Subcutaneous adipose tissue (tissue), 4 donors: ENCODE results near the gene SLC8A2. TPM values are rescaled to one million over a fixed set of nuclear protein-coding genes. Genes with fewer than 3 reads are reported as not detected.

Experiments
- total RNA-seq, 4 donors: library from RNA; depleted of rRNA; stranded (reverse); fragments of >200 nt; gene quantifications; one replicate each; pipeline ENCODE4 v1.1.0, GENCODE V29; 2016
- TF ChIP-seq, protein P1 (sequence below): fragments of 450-650 bp; IDR thresholded peaks from one replicate; pipeline ENCODE4 v1.5.1; 2016; ENCODE audit warnings: low read depth, mild to moderate bottlenecking, control low read depth, antibody characterized with exemption, moderate library complexity

The SLC8A2 gene
- total RNA-seq, 4 donors from 2014 or later: 0.17 to 4.3 (median 0.22) TPM; not detected in 1

DNA sequence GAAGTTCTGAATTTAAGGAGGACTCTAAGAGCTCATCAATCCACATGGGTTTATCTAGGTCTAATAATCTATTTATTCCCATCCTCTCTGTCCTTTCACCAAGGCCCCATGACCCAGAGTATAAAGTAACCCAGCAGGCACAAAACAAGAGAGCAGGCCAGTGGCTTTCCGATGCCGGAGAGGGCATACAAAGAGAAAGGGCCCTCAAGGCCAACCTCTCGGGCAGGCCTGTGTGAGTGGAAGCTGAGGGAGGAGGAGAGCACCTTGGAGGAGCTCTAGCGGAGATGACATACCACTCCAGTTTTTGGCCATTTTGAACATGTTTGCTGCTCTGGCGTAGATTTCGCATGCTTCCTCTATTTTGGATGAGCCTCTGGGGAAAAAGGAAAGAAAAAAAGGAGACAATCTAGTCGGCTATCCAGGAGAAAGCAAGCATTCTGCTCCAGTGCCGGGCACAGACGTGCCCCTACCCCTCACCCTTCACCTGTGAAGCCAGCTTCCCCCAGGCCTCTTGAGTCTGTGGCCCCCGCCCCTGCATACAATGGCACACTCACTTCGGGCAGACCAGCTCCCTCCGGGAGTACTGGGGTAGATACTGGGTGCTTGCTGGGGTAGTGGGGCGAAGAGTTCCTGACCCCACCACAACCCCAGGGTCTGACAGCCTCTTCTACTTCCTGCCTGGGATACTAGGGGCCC lies 31.6 kb upstream of the SLC8A2 start:
- TF ChIP-seq, protein P1, sequence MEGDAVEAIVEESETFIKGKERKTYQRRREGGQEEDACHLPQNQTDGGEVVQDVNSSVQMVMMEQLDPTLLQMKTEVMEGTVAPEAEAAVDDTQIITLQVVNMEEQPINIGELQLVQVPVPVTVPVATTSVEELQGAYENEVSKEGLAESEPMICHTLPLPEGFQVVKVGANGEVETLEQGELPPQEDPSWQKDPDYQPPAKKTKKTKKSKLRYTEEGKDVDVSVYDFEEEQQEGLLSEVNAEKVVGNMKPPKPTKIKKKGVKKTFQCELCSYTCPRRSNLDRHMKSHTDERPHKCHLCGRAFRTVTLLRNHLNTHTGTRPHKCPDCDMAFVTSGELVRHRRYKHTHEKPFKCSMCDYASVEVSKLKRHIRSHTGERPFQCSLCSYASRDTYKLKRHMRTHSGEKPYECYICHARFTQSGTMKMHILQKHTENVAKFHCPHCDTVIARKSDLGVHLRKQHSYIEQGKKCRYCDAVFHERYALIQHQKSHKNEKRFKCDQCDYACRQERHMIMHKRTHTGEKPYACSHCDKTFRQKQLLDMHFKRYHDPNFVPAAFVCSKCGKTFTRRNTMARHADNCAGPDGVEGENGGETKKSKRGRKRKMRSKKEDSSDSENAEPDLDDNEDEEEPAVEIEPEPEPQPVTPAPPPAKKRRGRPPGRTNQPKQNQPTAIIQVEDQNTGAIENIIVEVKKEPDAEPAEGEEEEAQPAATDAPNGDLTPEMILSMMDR: no peak

DNA sequence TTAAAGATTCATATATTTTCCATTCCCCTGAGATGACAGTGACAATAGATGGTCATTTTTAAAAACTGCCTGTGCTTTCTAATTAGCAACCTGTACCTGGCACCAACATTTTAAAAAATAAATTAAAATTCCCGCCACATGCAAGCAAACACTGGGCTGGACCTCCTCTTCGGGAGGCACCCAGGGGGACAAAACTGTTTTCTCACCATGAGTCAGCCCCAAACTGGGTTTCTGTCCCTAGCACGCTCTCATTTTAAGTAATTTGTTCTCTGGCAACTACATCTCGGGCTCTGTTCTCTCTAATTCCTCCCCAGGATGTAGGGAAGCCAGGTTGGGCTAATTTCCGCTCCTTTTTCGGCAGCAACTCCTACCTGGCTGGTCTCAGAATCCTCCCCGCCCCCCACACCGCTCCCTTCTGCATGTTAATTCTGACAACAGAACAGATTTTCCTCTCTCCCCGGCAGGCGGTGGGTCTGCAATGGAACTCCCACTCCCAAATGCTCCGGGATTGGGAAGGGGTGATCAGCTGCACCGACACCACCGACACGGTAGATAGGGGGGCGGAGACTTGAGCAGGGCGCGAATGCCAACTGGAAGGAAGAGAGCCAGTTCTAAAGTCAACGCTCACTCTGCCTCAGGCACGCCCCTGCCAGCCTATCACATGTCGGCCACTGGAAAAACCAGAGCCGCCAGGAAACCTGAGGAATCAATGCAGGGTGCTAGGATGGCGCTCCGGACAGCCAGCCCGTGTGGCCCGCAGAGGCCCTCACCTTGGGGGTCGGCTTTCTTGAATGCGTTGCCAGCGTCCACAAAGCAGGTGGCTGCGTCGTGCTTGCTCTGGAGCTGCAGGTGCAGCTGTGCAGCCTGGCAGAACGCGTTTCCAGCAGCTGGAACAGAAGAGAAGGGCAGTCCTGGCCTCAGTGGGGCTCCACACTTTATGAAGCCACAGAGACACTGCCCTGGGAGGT lies 28.5 kb upstream of the SLC8A2 start:
- TF ChIP-seq, protein P1: no peak

DNA sequence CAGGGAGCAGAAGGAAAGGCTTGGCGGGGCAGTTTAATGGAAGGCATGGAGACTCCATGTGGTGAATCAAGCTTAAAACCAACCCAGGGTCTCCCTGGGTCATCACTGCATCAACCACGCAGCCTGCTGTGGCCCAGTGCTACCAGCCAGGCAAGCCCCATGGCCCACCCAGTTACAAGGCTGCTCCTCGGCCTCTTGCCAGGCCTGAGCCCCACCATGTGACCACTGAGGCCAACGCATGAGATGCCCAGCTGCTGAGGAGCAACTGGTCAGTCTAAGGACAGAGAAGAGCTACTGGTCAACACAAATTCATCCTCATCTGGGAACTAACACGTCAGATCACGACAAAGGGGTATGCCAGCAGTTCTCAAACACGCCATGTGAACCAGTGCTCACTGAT lies 27.7 kb upstream of the SLC8A2 start:
- TF ChIP-seq, protein P1: no peak

DNA sequence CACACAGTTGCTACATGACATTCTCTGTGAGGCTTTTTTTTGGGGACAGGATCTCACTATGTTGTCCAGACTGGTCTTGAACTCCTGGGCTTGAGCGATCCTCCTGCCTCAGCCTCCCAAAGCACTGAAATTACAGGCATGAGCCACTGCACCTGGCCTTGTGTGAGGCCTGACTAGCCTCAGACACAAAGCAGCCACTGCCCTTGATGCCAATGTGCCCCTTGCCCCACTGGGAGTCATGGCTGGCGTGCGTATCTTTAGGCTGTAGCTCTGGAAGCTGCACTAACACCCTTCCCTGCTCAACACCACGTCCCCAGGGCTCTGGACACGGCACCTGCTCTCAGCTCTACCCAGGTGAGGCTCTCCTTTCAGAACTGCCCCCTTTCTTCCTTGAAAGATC lies 26.9 kb upstream of the SLC8A2 start:
- TF ChIP-seq, protein P1: no peak

DNA sequence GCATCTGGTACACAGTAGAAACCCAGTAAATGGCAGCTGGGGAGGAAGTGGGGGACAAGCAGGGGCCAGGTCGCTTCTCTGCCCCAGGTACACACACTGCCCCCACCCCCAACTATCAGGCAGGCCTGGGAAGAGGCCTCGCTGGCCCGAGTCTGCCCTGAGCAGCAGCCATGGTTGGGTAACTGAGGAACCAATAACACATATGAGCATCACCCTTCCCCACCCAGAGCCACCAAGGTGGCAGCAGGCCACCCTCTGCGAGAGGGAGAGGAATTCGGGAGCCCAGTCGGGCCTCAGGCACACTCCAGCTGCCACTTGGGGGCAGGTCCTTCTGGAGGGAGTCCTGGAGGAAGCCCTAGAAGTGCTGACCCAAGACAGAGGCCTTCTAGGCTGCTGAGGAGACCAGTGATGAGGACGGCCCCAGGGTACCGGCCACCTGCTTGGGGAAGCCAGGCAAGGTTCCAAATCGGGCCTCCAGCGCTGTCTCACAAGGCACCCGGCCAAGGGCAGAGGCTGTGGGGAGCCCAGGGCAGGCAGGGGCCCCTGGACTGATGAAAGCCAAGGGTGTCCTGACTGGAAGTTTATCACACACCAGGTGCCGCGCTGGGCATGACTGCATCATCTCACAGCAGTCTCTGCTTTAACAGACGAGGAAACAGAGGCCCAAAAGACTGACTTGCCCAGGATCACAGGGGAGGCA lies 26.3 kb upstream of the SLC8A2 start:
- TF ChIP-seq, protein P1: no peak

DNA sequence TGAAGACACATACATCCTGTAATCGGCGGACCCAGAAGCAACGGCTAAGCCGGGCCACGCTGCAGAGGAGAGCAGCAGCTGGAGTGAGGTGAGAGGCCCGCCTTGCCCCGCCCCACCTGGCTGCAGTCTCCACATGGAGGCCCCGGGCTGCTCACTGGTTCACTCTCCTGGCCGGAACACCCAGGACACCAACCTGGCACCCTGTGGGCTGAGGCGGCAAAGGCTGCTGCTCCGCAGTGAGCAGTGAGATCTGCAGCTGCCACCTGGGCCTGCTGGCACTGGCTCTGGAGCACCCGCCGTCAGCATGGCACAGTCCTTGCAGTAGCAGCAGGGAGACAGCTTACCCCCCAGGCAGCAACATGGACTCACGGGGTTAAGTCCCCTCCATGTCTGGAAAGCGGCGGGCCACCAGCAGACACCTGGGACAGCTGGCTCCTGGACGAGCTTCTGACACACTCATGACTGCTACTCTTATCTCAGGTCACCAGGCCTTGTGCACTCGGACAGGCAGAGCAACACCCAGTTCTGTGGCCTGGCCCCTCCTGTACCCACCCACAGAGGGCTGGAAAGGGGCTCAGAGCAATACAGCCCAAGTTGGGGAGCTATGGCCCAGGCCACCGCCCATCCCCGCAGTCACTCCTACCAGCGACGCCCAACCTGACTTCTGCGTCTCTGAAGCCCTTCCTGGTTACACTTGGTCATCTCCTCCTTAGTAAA lies 25.5 kb upstream of the SLC8A2 start:
- TF ChIP-seq, protein P1: no peak
